Activated naive CD4-positive, alpha-beta T cell treated with anti-CD3 and anti-CD28 coated beads, Interleukin-2, amount 10 ng/mL, durations not matched to agents 7 days and 5 days (primary cell): ENCODE results near the gene GTF2I.
"Not testable (repeated sequence)": the region's sequence is repeated elsewhere in the genome, so short reads cannot be mapped to it uniquely, and the experiment has no call there.

Experiments used
- CTCF ChIA-PET: fragments of 350-600 bp; sonication (Branson Sonifier 250); formaldehyde crosslinking; loops from one replicate; lab custom pipeline; 2021; ENCODE audit warnings: antibody characterized with exemption; lab: Charles Lee
- DNase-seq: peaks from one replicate; pipeline ENCODE4 v3.0.0-alpha.2; 2020
- H3K27ac Mint-ChIP-seq: one replicate; pipeline ENCODE4 v1.8.0; 2021; ENCODE audit warnings: mild to moderate bottlenecking, moderate library complexity, mixed read lengths
- H3K27me3 Mint-ChIP-seq: one replicate; pipeline ENCODE4 v1.8.0; 2021; ENCODE audit warnings: mild to moderate bottlenecking, mixed read lengths
- H3K36me3 Mint-ChIP-seq: one replicate; pipeline ENCODE4 v1.8.0; 2021; ENCODE audit warnings: mixed read lengths
- H3K4me1 Mint-ChIP-seq: one replicate; pipeline ENCODE4 v1.8.0; 2021; ENCODE audit warnings: mixed read lengths
- H3K4me3 Mint-ChIP-seq: one replicate; pipeline ENCODE4 v1.8.0; 2021; ENCODE audit warnings: mild to moderate bottlenecking, moderate library complexity, mixed read lengths
- H3K9me3 Mint-ChIP-seq: one replicate; pipeline ENCODE4 v1.8.0; 2021; ENCODE audit warnings: mixed read lengths

GTF2I gene

DNA sequence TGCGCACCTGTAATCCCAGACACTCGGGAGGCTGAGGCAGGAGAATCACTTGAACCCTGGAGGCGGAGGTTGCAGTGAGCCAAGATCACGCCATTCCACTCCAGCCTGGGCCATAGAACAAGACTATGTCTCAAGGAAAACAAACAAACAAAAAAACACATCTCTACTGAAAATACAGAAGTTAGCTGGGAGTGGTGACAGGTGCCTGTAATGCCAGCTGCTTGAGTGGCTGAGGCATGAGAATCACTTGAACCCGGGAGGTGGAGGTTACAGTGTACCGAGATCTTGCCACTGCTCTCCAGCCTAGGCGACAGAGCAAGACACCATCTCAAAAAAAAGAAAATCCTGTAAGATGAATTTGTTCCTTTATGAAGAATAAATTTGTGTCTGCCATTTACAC, 9.5 kb downstream of the GTF2I start:
- Mint-ChIP-seq H3K36me3 (peaks cover 18% of the 10 kb centered on the region), H3K27ac (peak overlapping the region; percentile 33), H3K4me1 (peaks cover 29% of the 10 kb centered on the region)
- CTCF ChIA-PET, H3K4me3 Mint-ChIP-seq, H3K27me3 Mint-ChIP-seq, H3K9me3 Mint-ChIP-seq, DNase-seq: not testable (repeated sequence)

- H3K9me3 Mint-ChIP-seq, H3K27me3 Mint-ChIP-seq, DNase-seq, H3K4me3 Mint-ChIP-seq, CTCF ChIA-PET, H3K27ac Mint-ChIP-seq: not testable (repeated sequence)
- peaks cover 29% of the 10 kb centered on the region for H3K4me1 Mint-ChIP-seq
- H3K36me3 Mint-ChIP-seq = peaks cover 18% of the 10 kb centered on the region
Measured at GRCh38 chr7:74667520-74667919, 10.0 kb downstream of the GTF2I start.

- H3K9me3 Mint-ChIP-seq = no peaks in the 10 kb centered on the region
- DNase-seq = no peak
- no peak overlapping the region for H3K27ac Mint-ChIP-seq
- H3K27me3 Mint-ChIP-seq = no peaks in the 10 kb centered on the region
- H3K4me1 Mint-ChIP-seq = peaks cover 20% of the 10 kb centered on the region
- H3K36me3 Mint-ChIP-seq = peaks cover 10% of the 10 kb centered on the region
- CTCF ChIA-PET = interaction anchor here (0.6 kb wide), 1 partner anchor 15 kb away, joined by 3 read pairs; no protein-coding TSS in a partner anchor
- H3K4me3 Mint-ChIP-seq = no peak overlapping the region
Measured at GRCh38 chr7:74671602-74672001, 14.1 kb downstream of the GTF2I start.

DNA sequence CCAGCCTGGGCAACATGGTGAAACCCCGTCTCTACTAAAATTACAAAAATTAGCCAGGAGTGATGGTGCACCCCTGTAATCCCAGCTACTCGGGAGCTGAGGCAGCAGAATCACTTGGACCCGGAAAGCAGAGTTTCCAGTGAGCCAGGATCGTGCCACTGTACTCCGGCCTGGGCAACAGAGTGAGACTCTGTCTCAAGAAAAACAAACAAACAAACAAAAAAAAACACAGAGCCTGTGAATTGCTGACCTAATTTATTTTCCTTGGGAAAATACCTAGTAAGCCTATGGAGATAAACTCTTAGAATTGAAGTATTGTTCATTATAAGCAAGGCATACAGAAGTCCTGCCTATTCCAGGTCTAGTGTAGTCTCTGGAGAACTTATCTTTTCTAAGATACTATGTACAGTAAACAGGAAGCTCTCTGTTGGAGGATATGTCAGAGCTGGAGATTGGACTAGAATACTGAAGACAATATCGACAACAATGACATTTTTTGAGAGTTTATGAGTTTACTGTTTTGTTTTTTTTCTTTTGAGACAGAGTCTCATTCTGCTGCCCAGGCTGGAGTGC, 14.9 kb downstream of the GTF2I start:
- DNase-seq = no peak
- Mint-ChIP-seq H3K36me3 (peaks cover 5% of the 10 kb centered on the region), H3K27me3 (no peaks in the 10 kb centered on the region), H3K4me3 (no peak overlapping the region), H3K4me1 (peaks cover 18% of the 10 kb centered on the region), H3K27ac (no peak overlapping the region), H3K9me3 (no peaks in the 10 kb centered on the region)
- CTCF ChIA-PET = no interaction called here

- H3K27me3 Mint-ChIP-seq = no peaks in the 10 kb centered on the region
- no peak overlapping the region for H3K27ac Mint-ChIP-seq
- DNase-seq = no peak
- H3K4me1 Mint-ChIP-seq = peaks cover 12% of the 10 kb centered on the region
- peaks cover 8% of the 10 kb centered on the region for H3K36me3 Mint-ChIP-seq
- no peak overlapping the region for H3K4me3 Mint-ChIP-seq
- no peaks in the 10 kb centered on the region for H3K9me3 Mint-ChIP-seq
- CTCF ChIA-PET = no interaction called here
Measured at GRCh38 chr7:74674166-74674565, 16.6 kb downstream of the GTF2I start.

DNA sequence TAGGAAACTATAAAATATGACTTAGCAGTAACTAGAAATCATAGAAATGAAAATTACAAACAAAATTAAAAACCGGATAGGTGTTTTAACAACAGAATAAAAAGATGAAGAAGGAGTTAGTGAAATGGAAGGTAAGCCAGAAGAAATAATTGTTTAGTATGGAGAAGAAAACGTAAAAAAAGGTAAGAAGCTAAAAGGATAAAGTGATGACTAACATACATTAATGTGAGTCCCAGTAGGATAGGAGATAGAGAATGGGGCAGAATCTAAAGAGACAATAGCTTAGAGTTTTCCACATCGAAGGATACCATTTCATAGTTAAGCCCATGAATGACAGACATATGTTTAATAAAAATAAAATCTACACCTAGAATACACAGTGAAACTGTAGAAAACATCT, 25.3 kb downstream of the GTF2I start:
- no peaks in the 10 kb centered on the region for H3K9me3 Mint-ChIP-seq
- peaks cover 15% of the 10 kb centered on the region for H3K36me3 Mint-ChIP-seq
- no peak for DNase-seq
- CTCF ChIA-PET = no interaction called here
- H3K4me1 Mint-ChIP-seq = no peaks in the 10 kb centered on the region
- H3K27ac Mint-ChIP-seq = no peak overlapping the region
- no peak overlapping the region for H3K4me3 Mint-ChIP-seq
- no peaks in the 10 kb centered on the region for H3K27me3 Mint-ChIP-seq

DNA sequence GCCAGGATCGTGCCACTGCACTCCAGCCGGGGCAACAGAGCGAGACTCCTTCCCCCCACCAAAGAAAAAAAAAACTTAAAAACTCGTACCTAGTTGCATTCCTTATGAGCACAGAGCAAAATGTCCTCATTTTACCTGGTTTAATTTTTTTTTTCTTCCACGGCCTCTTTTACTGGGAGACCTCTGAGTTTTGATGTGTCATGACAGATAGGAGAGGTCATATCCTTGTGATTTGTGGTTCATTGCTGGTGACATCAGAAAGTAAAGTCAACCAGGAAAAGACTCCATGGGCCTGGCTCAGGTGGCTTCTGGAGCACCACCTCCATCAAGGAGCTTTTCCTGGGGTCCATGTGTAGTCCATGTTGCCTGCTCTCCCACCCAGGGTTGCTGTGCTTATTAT, 26.3 kb downstream of the GTF2I start:
- Mint-ChIP-seq H3K9me3 (no peaks in the 10 kb centered on the region), H3K27ac (no peak overlapping the region), H3K4me1 (no peaks in the 10 kb centered on the region), H3K27me3 (no peaks in the 10 kb centered on the region), H3K36me3 (peaks cover 10% of the 10 kb centered on the region), H3K4me3 (no peak overlapping the region)
- no peak for DNase-seq
- CTCF ChIA-PET = no interaction called here

DNA sequence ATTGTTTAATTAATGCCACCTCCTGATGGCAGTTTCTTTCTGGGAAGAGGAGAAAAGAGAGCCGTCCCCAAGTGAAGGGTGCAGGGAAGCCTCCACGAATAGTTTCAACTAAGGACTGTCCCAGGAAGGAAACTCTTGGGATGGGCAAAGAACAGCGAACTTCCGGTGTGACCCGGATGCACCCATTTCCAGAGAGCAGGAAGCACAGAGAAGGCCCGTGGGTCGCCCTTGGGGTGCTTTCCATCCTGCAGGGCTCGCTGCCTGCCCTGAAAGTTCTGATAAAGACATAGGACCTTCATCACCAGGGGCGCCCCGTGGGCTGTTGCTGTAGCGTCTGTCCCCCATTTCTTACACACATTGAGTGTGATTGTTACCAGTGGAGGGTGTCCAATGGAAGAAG, 27.0 kb downstream of the GTF2I start:
- no peaks in the 10 kb centered on the region for H3K9me3 Mint-ChIP-seq
- no peaks in the 10 kb centered on the region for H3K27me3 Mint-ChIP-seq
- H3K4me3 Mint-ChIP-seq = no peak overlapping the region
- CTCF ChIA-PET = no interaction called here
- peak overlapping the region; percentile 37 for H3K27ac Mint-ChIP-seq
- H3K36me3 Mint-ChIP-seq = peaks cover 8% of the 10 kb centered on the region
- no peaks in the 10 kb centered on the region for H3K4me1 Mint-ChIP-seq
- DNase-seq = no peak

- Mint-ChIP-seq H3K36me3 (peaks cover 11% of the 10 kb centered on the region), H3K4me1 (no peaks in the 10 kb centered on the region), H3K4me3 (no peak overlapping the region), H3K27ac (no peak overlapping the region), H3K27me3 (no peaks in the 10 kb centered on the region), H3K9me3 (no peaks in the 10 kb centered on the region)
- DNase-seq = no peak
- CTCF ChIA-PET = no interaction called here
Measured at GRCh38 chr7:74684921-74685320, 27.4 kb downstream of the GTF2I start.

DNA sequence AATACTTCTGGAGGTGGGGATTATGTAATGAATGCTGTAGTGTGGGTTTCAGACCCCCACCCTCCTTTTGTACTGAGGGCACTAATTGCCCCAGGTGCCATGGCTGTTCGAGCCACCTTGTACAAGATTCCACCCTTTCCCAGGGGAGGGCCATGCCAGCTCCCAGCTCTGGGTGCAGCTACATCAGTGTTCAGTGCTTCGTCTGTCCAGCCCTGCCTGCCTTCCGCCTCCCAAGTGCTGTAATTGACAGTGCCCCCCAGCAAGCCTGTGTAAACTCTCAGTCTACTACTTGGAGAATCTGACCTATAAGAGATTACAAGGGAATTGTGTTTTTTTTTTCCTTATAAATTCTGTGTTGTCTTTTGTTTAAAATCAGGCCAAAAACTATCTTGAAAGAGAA, 33.0 kb downstream of the GTF2I start:
- Mint-ChIP-seq H3K4me1 (no peaks in the 10 kb centered on the region), H3K4me3 (no peak overlapping the region), H3K9me3 (no peaks in the 10 kb centered on the region), H3K27ac (no peak overlapping the region), H3K27me3 (no peaks in the 10 kb centered on the region), H3K36me3 (peaks cover 40% of the 10 kb centered on the region)
- CTCF ChIA-PET = no interaction called here
- DNase-seq = no peak

- H3K9me3 Mint-ChIP-seq, H3K27ac Mint-ChIP-seq, DNase-seq, H3K4me3 Mint-ChIP-seq, CTCF ChIA-PET, H3K4me1 Mint-ChIP-seq, H3K27me3 Mint-ChIP-seq: not testable (repeated sequence)
- peaks cover 53% of the 10 kb centered on the region for H3K36me3 Mint-ChIP-seq
Measured at GRCh38 chr7:74704419-74704818, 46.9 kb downstream of the GTF2I start.

- Mint-ChIP-seq H3K4me3 (no peak overlapping the region), H3K4me1 (no peaks in the 10 kb centered on the region), H3K36me3 (peaks cover 51% of the 10 kb centered on the region), H3K27ac (no peak overlapping the region), H3K27me3 (no peaks in the 10 kb centered on the region), H3K9me3 (peaks cover 1% of the 10 kb centered on the region)
- CTCF ChIA-PET = no interaction called here
- no peak for DNase-seq
Measured at GRCh38 chr7:74707238-74707637, 49.7 kb downstream of the GTF2I start.

DNA sequence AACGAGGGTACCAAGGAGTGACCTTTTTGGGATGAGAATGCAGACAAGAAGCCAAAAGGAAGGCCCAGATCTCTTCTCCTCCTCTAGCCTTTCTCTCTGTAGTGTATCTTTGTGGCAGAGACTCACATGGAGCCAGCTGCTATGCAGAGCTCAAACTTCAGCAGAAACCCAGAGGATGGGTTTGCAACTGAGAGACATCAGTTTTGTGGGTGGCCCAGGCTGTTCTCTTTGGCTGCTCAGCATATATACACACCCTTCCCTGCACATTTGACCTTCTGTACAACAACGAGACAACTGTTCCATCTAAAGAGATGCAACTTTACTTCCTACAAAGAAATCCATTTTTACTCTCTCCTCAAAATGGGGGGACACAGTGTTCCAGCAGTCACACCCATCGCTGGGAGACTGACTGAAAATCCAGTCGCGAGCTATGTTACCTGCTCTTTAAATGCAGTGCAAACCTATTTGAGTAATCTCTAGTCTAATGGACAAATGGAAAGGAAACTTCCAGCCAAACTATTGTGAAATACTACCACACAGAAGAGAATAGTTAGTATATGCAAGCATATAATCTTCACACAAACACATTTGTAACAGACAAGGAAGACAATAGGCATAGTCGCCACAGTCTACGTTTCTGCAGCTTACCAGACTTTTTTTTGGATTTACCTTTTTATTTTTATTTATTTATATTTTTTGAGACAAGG, 51.2 kb downstream of the GTF2I start:
- H3K4me3 Mint-ChIP-seq = no peak overlapping the region
- H3K27ac Mint-ChIP-seq = no peak overlapping the region
- no peak for DNase-seq
- H3K36me3 Mint-ChIP-seq = peaks cover 54% of the 10 kb centered on the region
- no peaks in the 10 kb centered on the region for H3K4me1 Mint-ChIP-seq
- H3K9me3 Mint-ChIP-seq = peaks cover 7% of the 10 kb centered on the region
- CTCF ChIA-PET = interaction anchor here (0.9 kb wide), 1 partner anchor 289 kb away, joined by 3 read pairs; no protein-coding TSS in a partner anchor
- H3K27me3 Mint-ChIP-seq = no peaks in the 10 kb centered on the region

DNA sequence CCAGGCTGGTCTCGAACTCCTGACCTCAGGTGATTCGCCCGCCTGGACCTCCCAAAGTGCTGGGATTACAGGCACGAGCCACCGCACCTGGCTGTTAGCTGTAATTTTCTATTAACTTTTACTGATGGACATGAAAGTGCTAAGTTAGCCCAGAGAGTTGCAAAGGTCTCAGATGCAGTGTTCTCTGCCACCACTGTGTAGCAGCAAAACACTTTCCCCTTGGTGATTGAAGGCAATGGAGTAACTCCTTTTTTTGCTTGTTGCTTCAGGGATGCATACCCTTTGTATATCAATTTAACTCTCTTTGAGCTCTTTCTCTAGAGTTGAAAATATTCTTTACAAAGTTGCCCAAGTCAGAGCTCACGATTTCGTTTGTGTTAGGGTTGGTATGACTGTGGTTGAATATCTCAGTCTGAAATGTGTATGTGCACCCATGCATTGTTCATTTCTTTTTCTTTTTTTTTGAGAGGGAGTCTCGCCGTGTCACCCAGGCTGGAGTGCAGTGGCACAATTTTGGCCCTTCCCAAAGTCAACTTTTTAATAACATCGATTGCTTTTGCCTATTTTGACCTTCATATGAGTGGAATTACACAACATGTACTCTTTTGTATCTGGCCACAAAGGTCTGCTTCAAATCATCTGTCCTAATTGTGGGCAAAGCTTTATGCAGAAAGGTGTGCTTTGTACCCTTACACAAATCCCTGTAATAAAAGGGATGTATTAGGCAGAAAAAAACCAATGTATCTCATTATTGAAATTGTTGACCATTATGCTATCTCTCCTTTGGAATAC, 52.6 kb downstream of the GTF2I start:
- CTCF ChIA-PET = interaction anchor here (0.9 to 1.2 kb wide), 2 partner anchors 9 to 290 kb away, joined by 3 read pairs; no protein-coding TSS in a partner anchor
- peaks cover 10% of the 10 kb centered on the region for H3K9me3 Mint-ChIP-seq
- no peaks in the 10 kb centered on the region for H3K27me3 Mint-ChIP-seq
- DNase-seq = no peak
- H3K36me3 Mint-ChIP-seq = peaks cover 62% of the 10 kb centered on the region
- no peak overlapping the region for H3K4me3 Mint-ChIP-seq
- no peak overlapping the region for H3K27ac Mint-ChIP-seq
- no peaks in the 10 kb centered on the region for H3K4me1 Mint-ChIP-seq
